HepG2 (cell line): ENCODE results near the gene ANKRD39. TPM values are rescaled to one million over a fixed set of nuclear protein-coding genes. Genes with fewer than 3 reads are reported as not detected.

Experiments used
- ADNP ChIP-seq: sonication (generic); formaldehyde crosslinking; IDR thresholded peaks from 2 replicates; pipeline ENCODE4 v1.4.0; 2020; ENCODE audit warnings: missing genetic modification reagents
- CREM ChIP-seq, 2 experiments: sonication (generic) in 1 of 2; formaldehyde crosslinking in 1 of 2; IDR thresholded peaks; 2 replicates each; pipeline versions ENCODE4 v1.4.0 to v1.6.1; 2016 to 2020; ENCODE audit warnings: antibody characterized with exemption in 1 of 2, mild to moderate bottlenecking in 1 of 2, missing genetic modification reagents in 1 of 2
- GFI1 ChIP-seq: sonication (generic); formaldehyde crosslinking; IDR thresholded peaks from 2 replicates; pipeline ENCODE4 v1.5.0; 2020; ENCODE audit warnings: missing genetic modification reagents, mild to moderate bottlenecking, borderline replicate concordance
- GLMP ChIP-seq: sonication (generic); formaldehyde crosslinking; IDR thresholded peaks from 2 replicates; pipeline ENCODE4 v1.9.0; 2021; ENCODE audit warnings: missing genetic modification reagents, mild to moderate bottlenecking, borderline replicate concordance
- HIC2 ChIP-seq: sonication (generic); formaldehyde crosslinking; IDR thresholded peaks from 2 replicates; pipeline ENCODE4 v1.9.0; 2022; ENCODE audit warnings: low read depth, missing genetic modification reagents
- KLF15 ChIP-seq: sonication (generic); formaldehyde crosslinking; IDR thresholded peaks from 2 replicates; pipeline ENCODE4 v1.8.1; 2023; ENCODE audit warnings: borderline replicate concordance, mild to moderate bottlenecking, inconsistent platforms, missing genetic modification reagents, mixed read lengths
- NFRKB ChIP-seq: fragments of 450-650 bp; IDR thresholded peaks from 2 replicates; pipeline ENCODE4 v1.6.1; 2017
- RXRA ChIP-seq: sonication (generic); formaldehyde crosslinking; IDR thresholded peaks from 2 replicates; pipeline ENCODE4 v1.5.1; 2020; ENCODE audit warnings: missing genetic modification reagents
- SIX1 ChIP-seq: sonication (generic); formaldehyde crosslinking; IDR thresholded peaks from 2 replicates; pipeline ENCODE4 v1.4.0; 2020; ENCODE audit warnings: missing genetic modification reagents, borderline replicate concordance
- SKI ChIP-seq: fragments of 450-650 bp; IDR thresholded peaks from one replicate; pipeline ENCODE4 v1.6.1; 2018; ENCODE audit warnings: mild to moderate bottlenecking; ENCODE audit not compliant: partially characterized antibody
- STAT6 ChIP-seq: sonication (generic); formaldehyde crosslinking; IDR thresholded peaks from 2 replicates; pipeline ENCODE4 v1.4.0; 2020; ENCODE audit warnings: missing genetic modification reagents, mild to moderate bottlenecking, borderline replicate concordance
- U2AF1 ChIP-seq: fragments of 200-400 bp; formaldehyde crosslinking; optimal IDR thresholded peaks from 2 replicates; pipeline ENCODE3; 2017; ENCODE audit warnings: mild to moderate bottlenecking, low read depth, low read length
- ZGPAT ChIP-seq: IDR thresholded peaks from 2 replicates; pipeline ENCODE4 v1.6.1; 2016; ENCODE audit warnings: mild to moderate bottlenecking
- ZNF333 ChIP-seq: sonication (generic); formaldehyde crosslinking; IDR thresholded peaks from 2 replicates; pipeline ENCODE4 v1.4.0; 2020; ENCODE audit warnings: mild to moderate bottlenecking, missing genetic modification reagents, borderline replicate concordance
- ZNF362 ChIP-seq: sonication (generic); formaldehyde crosslinking; IDR thresholded peaks from 2 replicates; pipeline ENCODE4 v1.4.0; 2020; ENCODE audit warnings: missing genetic modification reagents, mild to moderate bottlenecking, borderline replicate concordance
- ZNF468 ChIP-seq: sonication (generic); formaldehyde crosslinking; IDR thresholded peaks from 2 replicates; pipeline ENCODE4 v1.8.0; 2022; ENCODE audit warnings: mild to moderate bottlenecking, moderate library complexity, missing genetic modification reagents
- ZNF496 ChIP-seq: sonication (generic); formaldehyde crosslinking; IDR thresholded peaks from 2 replicates; pipeline ENCODE4 v1.8.1; 2023; ENCODE audit warnings: mild to moderate bottlenecking, moderate library complexity, missing genetic modification reagents; ENCODE audit not compliant: insufficient replicate concordance
- ZNF556 ChIP-seq: sonication (generic); formaldehyde crosslinking; IDR thresholded peaks from 2 replicates; pipeline ENCODE4 v1.4.0; 2020; ENCODE audit warnings: mild to moderate bottlenecking, missing genetic modification reagents, borderline replicate concordance
- ZNF589 ChIP-seq: sonication (generic); formaldehyde crosslinking; conservative IDR thresholded peaks from 2 replicates; pipeline ENCODE4 v1.8.0; 2022; ENCODE audit warnings: mild to moderate bottlenecking, moderate library complexity, missing genetic modification reagents
- ZNF788 ChIP-seq: sonication (generic); formaldehyde crosslinking; IDR thresholded peaks from 2 replicates; pipeline ENCODE4 v1.5.0; 2020; ENCODE audit warnings: mild to moderate bottlenecking, missing genetic modification reagents, borderline replicate concordance
- polyA plus RNA-seq, 8 experiments: library from polyadenylated mRNA; depleted of rRNA in 3 of 8; stranded (reverse) in 7 of 8; unstranded in 1 of 8; fragments of >200 nt; fragmentation: Illumina TruSeq in 4 of 8; extraction: Trizol in 4 of 8; gene quantifications; 2 replicates each; pipeline versions ENCODE4 v1.2.1 to v1.2.3, GENCODE V29; 2011 to 2016; ENCODE audit warnings: low read depth in 4 of 8, missing spikeins in 1 of 8, mixed read lengths in 1 of 8; ENCODE audit not compliant: insufficient read depth in 1 of 8
- total RNA-seq, 5 experiments: library from RNA; depleted of rRNA; stranded (reverse); fragments of >200 nt; fragmentation: Illumina TruSeq; extraction: Trizol; gene quantifications; 2 replicates each; pipeline ENCODE4 v1.2.3, GENCODE V29; 2016; ENCODE audit warnings: low read depth in 1 of 5

Gene ANKRD39
- total and polyA plus RNA-seq, 2 of the 13 experiments (the other 11 are each of a cell fraction or from before 2014, with no cell fraction given), result 23.2 to 24.8 TPM

GRCh38 chr2:96819128-96819875 is 38.5 kb downstream of the ANKRD39 start (continued):
- TF ChIP-seq SKI, result peak; percentile 85
- TF ChIP-seq ZNF556 (CRISPR knock-in tag), result peak; percentile 91; the same call in 1 of the 2 replicates
- TF ChIP-seq RXRA (CRISPR knock-in tag), result peak; percentile 99
- TF ChIP-seq ZNF468 (CRISPR knock-in tag), result no peak
- peak; percentile 62; the same call in 1 of the 2 replicates for TF ChIP-seq ZNF362
- TF ChIP-seq NFRKB, result no peak
- no peak for TF ChIP-seq ZNF496 (CRISPR knock-in tag)
- no peak for TF ChIP-seq GLMP (CRISPR knock-in tag)
- TF ChIP-seq HIC2 (CRISPR knock-in tag), result peak; percentile 88
- peak; percentile 91 for TF ChIP-seq ZGPAT (CRISPR knock-in tag)
- no peak for TF ChIP-seq U2AF1
- TF ChIP-seq STAT6 (CRISPR knock-in tag), result peak; percentile 95
- no peak for TF ChIP-seq KLF15 (CRISPR knock-in tag)
- TF ChIP-seq ZNF788, result peak; percentile 99; the same call in 1 of the 2 replicates
- TF ChIP-seq GFI1 (CRISPR knock-in tag), result peak; percentile 93
- peak; percentile 75; the same call in 1 of the 2 replicates for TF ChIP-seq ADNP (CRISPR knock-in tag)
- TF ChIP-seq ZNF333 (CRISPR knock-in tag), result no peak; the same call in 1 of the 2 replicates
- peak; percentile 71; the same call in 1 of the 2 replicates for TF ChIP-seq SIX1 (CRISPR knock-in tag)
- TF ChIP-seq CREM (IDR thresholded peaks at IDR 0.05), result peak; percentile 68; the same call in 1 of the 2 replicates
- no peak for TF ChIP-seq CREM (CRISPR knock-in tag; IDR thresholded peaks at IDR 0.05)
- TF ChIP-seq ZNF589, result no peak
